ENCODE data around the gene RNF5.

- TF ChIP-seq CTCF (IDR thresholded peaks at IDR 0.05) (no peak), POLR2A (IDR thresholded peaks at IDR 0.05) (no peak)
These were observed 49.4 kb upstream of the RNF5 start for GRCh38 chr6:32128751-32129296.

Data from testis (tissue), 2 donors.